IgD-negative memory B cell (primary cell): ENCODE data around the gene OR2F1. TPM values are rescaled to one million over a fixed set of nuclear protein-coding genes. Genes with fewer than 3 reads are reported as not detected.

Experiments used
- H3K27ac Mint-ChIP-seq, 3 donors: one replicate each; pipeline ENCODE4 v1.8.0; 2020 to 2022; ENCODE audit warnings: mild to moderate bottlenecking in 3 of 3, mixed read lengths in 3 of 3, moderate library complexity in 1 of 3
- H3K27me3 Mint-ChIP-seq: one replicate; pipeline ENCODE4 v1.8.0; 2021; ENCODE audit warnings: mixed read lengths
- H3K36me3 Mint-ChIP-seq: one replicate; pipeline ENCODE4 v1.8.0; 2020; ENCODE audit warnings: mild to moderate bottlenecking, mixed read lengths
- H3K4me1 Mint-ChIP-seq, 3 donors: one replicate each; pipeline ENCODE4 v1.8.0; 2020 to 2022; ENCODE audit warnings: mixed read lengths in 3 of 3, mild to moderate bottlenecking in 1 of 3
- H3K4me3 Mint-ChIP-seq, 4 donors: one replicate each; pipeline ENCODE4 v1.8.0; 2020 to 2022; ENCODE audit warnings: mild to moderate bottlenecking in 4 of 4, mixed read lengths in 4 of 4, moderate library complexity in 3 of 4
- H3K9me3 Mint-ChIP-seq, 3 donors: one replicate each; pipeline ENCODE4 v1.8.0; 2020 to 2021; ENCODE audit warnings: mixed read lengths in 3 of 3, mild to moderate bottlenecking in 1 of 3
- polyA plus RNA-seq: library from polyadenylated mRNA; unstranded; fragments of 300-500 nt; fragmentation: Illumina TruSeq; gene quantifications from one replicate; pipeline ENCODE4 v1.2.3, GENCODE V29; 2021

Gene OR2F1
- polyA plus RNA-seq = not detected

GRCh38 chr7:143954544-143954943, at the start of gene OR2F1:
OR2F1 (plus strand) TSS chr7:143954844; CDS start chr7:143959971, 5,127 bp downstream.
- Mint-ChIP-seq H3K27ac (no peak within 1 kb of the TSS), H3K4me1 (peaks cover 0 to 2% (median 0%) of the 10 kb centered on the region in 3 donors), H3K9me3 (no peaks in the 10 kb centered on the region), H3K36me3 (peaks cover 2% of the 10 kb centered on the region), H3K27me3 (peaks cover 3% of the 10 kb centered on the region), H3K4me3 (no peak within 1 kb of the TSS)

- no peak overlapping the region for H3K27ac Mint-ChIP-seq
- no peaks in the 10 kb centered on the region for H3K9me3 Mint-ChIP-seq
- H3K4me1 Mint-ChIP-seq = peaks cover 5 to 12% (median 5%) of the 10 kb centered on the region in 3 donors
- H3K4me3 Mint-ChIP-seq = no peak overlapping the region
- H3K36me3 Mint-ChIP-seq = no peaks in the 10 kb centered on the region
- H3K27me3 Mint-ChIP-seq = peaks cover 7% of the 10 kb centered on the region
Observed at GRCh38 chr7:143905509-143905908, 49.1 kb upstream of the OR2F1 start.

- peaks cover 7% of the 10 kb centered on the region for H3K27me3 Mint-ChIP-seq
- no peak overlapping the region for H3K27ac Mint-ChIP-seq
- H3K4me3 Mint-ChIP-seq = no peak overlapping the region
- H3K36me3 Mint-ChIP-seq = no peaks in the 10 kb centered on the region
- H3K9me3 Mint-ChIP-seq = no peaks in the 10 kb centered on the region
- peaks cover 2 to 7% (median 3%) of the 10 kb centered on the region in 3 donors for H3K4me1 Mint-ChIP-seq
Observed at GRCh38 chr7:143906151-143906550, 48.5 kb upstream of the OR2F1 start.

GRCh38 chr7:143906895-143907294, 47.7 kb upstream of the OR2F1 start:
- H3K4me3 Mint-ChIP-seq = no peak overlapping the region
- peaks cover 7% of the 10 kb centered on the region for H3K27me3 Mint-ChIP-seq
- no peaks in the 10 kb centered on the region for H3K9me3 Mint-ChIP-seq
- peaks cover 0 to 2% (median 2%) of the 10 kb centered on the region in 3 donors for H3K4me1 Mint-ChIP-seq
- H3K36me3 Mint-ChIP-seq = no peaks in the 10 kb centered on the region
- no peak overlapping the region for H3K27ac Mint-ChIP-seq

GRCh38 chr7:143908120-143908519, 46.5 kb upstream of the OR2F1 start:
- H3K27ac Mint-ChIP-seq = no peak overlapping the region
- H3K36me3 Mint-ChIP-seq = no peaks in the 10 kb centered on the region
- no peaks in the 10 kb centered on the region for H3K9me3 Mint-ChIP-seq
- no peaks in the 10 kb centered on the region for H3K4me1 Mint-ChIP-seq
- H3K4me3 Mint-ChIP-seq = no peak overlapping the region
- peaks cover 7% of the 10 kb centered on the region for H3K27me3 Mint-ChIP-seq

- Mint-ChIP-seq H3K27me3 (peaks cover 7% of the 10 kb centered on the region), H3K4me1 (no peaks in the 10 kb centered on the region), H3K27ac (no peak overlapping the region), H3K4me3 (no peak overlapping the region), H3K36me3 (no peaks in the 10 kb centered on the region), H3K9me3 (no peaks in the 10 kb centered on the region)
Observed at GRCh38 chr7:143909863-143910262, 44.8 kb upstream of the OR2F1 start.

GRCh38 chr7:143910473-143911248, 44.0 kb upstream of the OR2F1 start:
- no peaks in the 10 kb centered on the region for H3K36me3 Mint-ChIP-seq
- no peaks in the 10 kb centered on the region for H3K4me1 Mint-ChIP-seq
- no peak overlapping the region for H3K27ac Mint-ChIP-seq
- H3K4me3 Mint-ChIP-seq = no peak overlapping the region
- H3K27me3 Mint-ChIP-seq = peaks cover 4% of the 10 kb centered on the region
- H3K9me3 Mint-ChIP-seq = no peaks in the 10 kb centered on the region

- Mint-ChIP-seq H3K27ac (no peak overlapping the region), H3K27me3 (peaks cover 8% of the 10 kb centered on the region), H3K4me1 (no peaks in the 10 kb centered on the region), H3K9me3 (peaks cover 0 to 3% (median 0%) of the 10 kb centered on the region in 3 donors), H3K36me3 (peaks cover 4% of the 10 kb centered on the region), H3K4me3 (no peak overlapping the region)
Observed at GRCh38 chr7:143913945-143914615, 40.6 kb upstream of the OR2F1 start.

GRCh38 chr7:143914938-143915652, 39.5 kb upstream of the OR2F1 start:
- H3K27ac Mint-ChIP-seq = no peak overlapping the region
- peaks cover 13% of the 10 kb centered on the region for H3K27me3 Mint-ChIP-seq
- H3K4me1 Mint-ChIP-seq = no peaks in the 10 kb centered on the region
- peaks cover 4% of the 10 kb centered on the region for H3K36me3 Mint-ChIP-seq
- peaks cover 0 to 3% (median 0%) of the 10 kb centered on the region in 3 donors for H3K9me3 Mint-ChIP-seq
- H3K4me3 Mint-ChIP-seq = no peak overlapping the region

- H3K4me3 Mint-ChIP-seq = no peak overlapping the region
- peaks cover 15% of the 10 kb centered on the region for H3K27me3 Mint-ChIP-seq
- H3K27ac Mint-ChIP-seq = no peak overlapping the region
- H3K4me1 Mint-ChIP-seq = no peaks in the 10 kb centered on the region
- H3K9me3 Mint-ChIP-seq = peaks cover 0 to 2% (median 0%) of the 10 kb centered on the region in 3 donors
- no peaks in the 10 kb centered on the region for H3K36me3 Mint-ChIP-seq
Observed at GRCh38 chr7:143924851-143925250, 29.8 kb upstream of the OR2F1 start.

- Mint-ChIP-seq H3K36me3 (peaks cover 1% of the 10 kb centered on the region), H3K9me3 (peaks cover 0 to 3% (median 2%) of the 10 kb centered on the region in 3 donors), H3K4me3 (no peak overlapping the region), H3K27me3 (peaks cover 7% of the 10 kb centered on the region), H3K27ac (peak overlapping the region in 1 of 3 donors; percentile 45), H3K4me1 (no peaks in the 10 kb centered on the region)
Observed at GRCh38 chr7:143929224-143929920, 25.3 kb upstream of the OR2F1 start.

- Mint-ChIP-seq H3K27me3 (peaks cover 6% of the 10 kb centered on the region), H3K27ac (no peak overlapping the region), H3K9me3 (peaks cover 0 to 3% (median 2%) of the 10 kb centered on the region in 3 donors), H3K4me1 (no peaks in the 10 kb centered on the region), H3K4me3 (no peak overlapping the region), H3K36me3 (peaks cover 1% of the 10 kb centered on the region)
Observed at GRCh38 chr7:143931739-143932138, 22.9 kb upstream of the OR2F1 start.

GRCh38 chr7:143934526-143935325, 19.9 kb upstream of the OR2F1 start, which contains the start of gene OR2F2:
OR2F2 (plus strand) TSS chr7:143935233; CDS start chr7:143935233, 0 bp downstream.
- H3K27ac Mint-ChIP-seq = no peak within 1 kb of the TSS
- H3K4me3 Mint-ChIP-seq = no peak within 1 kb of the TSS
- peaks cover 9% of the 10 kb centered on the region for H3K27me3 Mint-ChIP-seq
- peaks cover 1% of the 10 kb centered on the region for H3K36me3 Mint-ChIP-seq
- H3K9me3 Mint-ChIP-seq = peaks cover 0 to 3% (median 2%) of the 10 kb centered on the region in 3 donors
- H3K4me1 Mint-ChIP-seq = no peaks in the 10 kb centered on the region
